GM18505 (cell line): ENCODE data around the gene GAGE12H.

Source experiments
- ATAC-seq: cut with Tn5 transposase; IDR thresholded peaks from one replicate; pipeline ENCODE4 v1.9.1; 2021; ENCODE audit not compliant: unreplicated experiment
- POLR2A ChIP-seq: IDR thresholded peaks from 4 replicates; pipeline ENCODE4 v1.6.1; 2011; ENCODE audit warnings: borderline replicate concordance; ENCODE audit not compliant: insufficient read depth, insufficient read length; ENCODE audit errors: extremely low read depth

Gene GAGE12H

GRCh38 chrX:49627086-49627777 lies 47.5 kb downstream of the GAGE12H start:
- no peak for ATAC-seq
- TF ChIP-seq POLR2A, result no peak
